GM10266 (cell line): ENCODE measurements around the gene RFC4.
"Not testable (repeated sequence)": the region's sequence is repeated elsewhere in the genome, so short reads cannot be mapped to it uniquely, and the experiment has no call there.

ENCODE experiments used
- DNase-seq: peaks from one replicate; pipeline ENCODE4 v3.0.0; 2012; ENCODE audit errors: extremely low spot score
- CTCF ChIP-seq: IDR thresholded peaks from 2 replicates; pipeline ENCODE4 v1.5.1; 2012; ENCODE audit warnings: mild to moderate bottlenecking, low read depth; ENCODE audit not compliant: control insufficient read depth, insufficient read depth; ENCODE audit errors: missing control alignments

RFC4 gene

GRCh38 chr3:186814100-186814499 is 7.8 kb upstream of the RFC4 start:
- no peak for TF ChIP-seq CTCF
- DNase-seq, result no peak

- DNase-seq, result not testable (repeated sequence)
These were observed 5.0 kb upstream of the RFC4 start for GRCh38 chr3:186811313-186811712.

GRCh38 chr3:186810336-186810996 is 4.2 kb upstream of the RFC4 start:
- TF ChIP-seq CTCF, result no peak
- no peak for DNase-seq

- TF ChIP-seq CTCF, result no peak
- no peak for DNase-seq
These were observed 949 bp upstream of the RFC4 start for GRCh38 chr3:186807231-186807630.

- DNase-seq, result not testable (repeated sequence)
These were observed 2.8 kb downstream of the RFC4 start for GRCh38 chr3:186803447-186803846.

GRCh38 chr3:186802701-186803100 is 3.6 kb downstream of the RFC4 start:
- no peak for TF ChIP-seq CTCF
- DNase-seq, result no peak

GRCh38 chr3:186800285-186800684 is 6.0 kb downstream of the RFC4 start:
- DNase-seq, result no peak
- TF ChIP-seq CTCF, result no peak

- no peak for DNase-seq
- no peak for TF ChIP-seq CTCF
These were observed 7.9 kb downstream of the RFC4 start for GRCh38 chr3:186798239-186798874.
